H9 (cell line): ENCODE measurements around the gene NEXN. TPM values are rescaled to one million over a fixed set of nuclear protein-coding genes. Genes with fewer than 3 reads are reported as not detected.
A peak's percentile ranks its signal among the peaks of the same experiment; 100 is the strongest.
"Not testable (repeated sequence)": the region's sequence is repeated elsewhere in the genome, so short reads cannot be mapped to it uniquely, and the experiment has no call there.

Experiments
- DNase-seq: peaks from one replicate; pipeline ENCODE4 v3.0.0-alpha.2; 2017
- H2AFZ ChIP-seq: one replicate; pipeline ENCODE4 v1.6.1; 2013; ENCODE audit warnings: mild to moderate bottlenecking, low read length, control low read depth, moderate library complexity
- H2AK5ac ChIP-seq: 2 replicates; pipeline ENCODE4 v1.6.1; 2013; ENCODE audit warnings: low read length, control low read depth, mixed read lengths; ENCODE audit not compliant: insufficient read length
- H2BK120ac ChIP-seq: one replicate; pipeline ENCODE4 v1.6.1; 2013; ENCODE audit warnings: low read depth, mild to moderate bottlenecking, low read length, control low read depth, inconsistent platforms; ENCODE audit not compliant: poor library complexity, severe bottlenecking
- H2BK12ac ChIP-seq: 2 replicates; pipeline ENCODE4 v1.6.1; 2013; ENCODE audit warnings: low read length, control low read depth, mixed read lengths, low read depth; ENCODE audit not compliant: insufficient read length
- H2BK15ac ChIP-seq: 2 replicates; pipeline ENCODE4 v1.6.1; 2013; ENCODE audit warnings: low read depth, low read length, control low read depth
- H2BK20ac ChIP-seq: one replicate; pipeline ENCODE4 v1.6.1; 2013; ENCODE audit warnings: low read depth, mild to moderate bottlenecking, low read length, control low read depth, inconsistent platforms; ENCODE audit not compliant: poor library complexity, severe bottlenecking
- H2BK5ac ChIP-seq: 2 replicates; pipeline ENCODE4 v1.6.1; 2013; ENCODE audit warnings: low read length, control low read depth, mixed read lengths; ENCODE audit not compliant: insufficient read length
- H3K14ac ChIP-seq: 2 replicates; pipeline ENCODE4 v1.6.1; 2013; ENCODE audit warnings: low read length, control low read depth; ENCODE audit not compliant: insufficient read depth
- H3K18ac ChIP-seq: 2 replicates; pipeline ENCODE4 v1.6.1; 2013; ENCODE audit warnings: low read depth, mild to moderate bottlenecking, mixed read lengths, low read length, control low read depth; ENCODE audit not compliant: insufficient read length
- H3K23ac ChIP-seq: 2 replicates; pipeline ENCODE4 v1.6.1; 2013; ENCODE audit warnings: low read length, control low read depth, mixed read lengths, low read depth; ENCODE audit not compliant: insufficient read length
- H3K23me2 ChIP-seq: 2 replicates; pipeline ENCODE4 v1.6.1; 2013; ENCODE audit warnings: low read depth, mild to moderate bottlenecking, mixed read lengths, low read length, control low read depth; ENCODE audit not compliant: insufficient read length, poor library complexity, severe bottlenecking
- H3K27ac ChIP-seq: 2 replicates; pipeline ENCODE4 v1.5.1; 2013; ENCODE audit warnings: low read length, control low read depth, mixed read lengths, low read depth; ENCODE audit not compliant: insufficient read length
- H3K27me3 ChIP-seq: 2 replicates; pipeline ENCODE4 v1.6.1; 2013; ENCODE audit warnings: low read length, control low read depth, inconsistent platforms; ENCODE audit not compliant: insufficient read depth
- H3K4ac ChIP-seq: 2 replicates; pipeline ENCODE4 v1.6.1; 2013; ENCODE audit warnings: low read depth, mild to moderate bottlenecking, control low read depth, inconsistent platforms, low read length, moderate library complexity
- H3K4me1 ChIP-seq: 2 replicates; pipeline ENCODE4 v1.6.1; 2013; ENCODE audit warnings: low read length, control low read depth, inconsistent platforms; ENCODE audit not compliant: insufficient read depth
- H3K4me2 ChIP-seq: 2 replicates; pipeline ENCODE4 v1.6.1; 2013; ENCODE audit warnings: low read length, control low read depth, mixed read lengths; ENCODE audit not compliant: insufficient read length, insufficient read depth
- H3K56ac ChIP-seq: 2 replicates; pipeline ENCODE4 v1.6.1; 2013; ENCODE audit warnings: low read depth, mild to moderate bottlenecking, mixed read lengths, low read length, control low read depth; ENCODE audit not compliant: insufficient read length
- H3K79me1 ChIP-seq: 2 replicates; pipeline ENCODE4 v1.6.1; 2013; ENCODE audit warnings: low read depth, mild to moderate bottlenecking, moderate library complexity, low read length, control low read depth, inconsistent platforms; ENCODE audit not compliant: insufficient read depth, poor library complexity, severe bottlenecking
- H3K79me2 ChIP-seq: 2 replicates; pipeline ENCODE4 v1.6.1; 2013; ENCODE audit warnings: low read length, control low read depth, inconsistent platforms; ENCODE audit not compliant: insufficient read depth
- H3K9ac ChIP-seq: 2 replicates; pipeline ENCODE4 v1.6.1; 2013; ENCODE audit warnings: low read length, control low read depth, mixed read lengths; ENCODE audit not compliant: insufficient read length; ENCODE audit errors: extremely low read depth
- H3K9me3 ChIP-seq: one replicate; pipeline ENCODE4 v1.6.1; 2013; ENCODE audit warnings: low read depth, low read length, inconsistent platforms; ENCODE audit not compliant: control insufficient read depth
- H3T11ph ChIP-seq: one replicate; pipeline ENCODE4 v1.6.1; 2013; ENCODE audit warnings: mild to moderate bottlenecking, low read length, control low read depth, inconsistent platforms
- H4K20me1 ChIP-seq: one replicate; pipeline ENCODE4 v1.6.1; 2013; ENCODE audit not compliant: control insufficient read depth, insufficient read length, insufficient read depth
- H4K5ac ChIP-seq: 2 replicates; pipeline ENCODE4 v1.6.1; 2013; ENCODE audit warnings: low read depth, mild to moderate bottlenecking, mixed read lengths, low read length, control low read depth; ENCODE audit not compliant: insufficient read length
- H4K8ac ChIP-seq: replicated peaks from 2 replicates; pipeline ENCODE4 v1.6.1; 2013; ENCODE audit warnings: low read length, control low read depth, mixed read lengths, low read depth; ENCODE audit not compliant: insufficient read length
- H4K91ac ChIP-seq: 2 replicates; pipeline ENCODE4 v1.6.1; 2013; ENCODE audit warnings: low read depth, mild to moderate bottlenecking, moderate library complexity, mixed read lengths, low read length, control low read depth; ENCODE audit not compliant: insufficient read length
- H3K27ac Mint-ChIP-seq, 3 experiments: 2 replicates in 2 of 3; 3 replicates in 1 of 3; pipeline ENCODE4 v1.8.0; 2020 to 2021; ENCODE audit warnings: mixed read lengths in 3 of 3, mild to moderate bottlenecking in 1 of 3, moderate library complexity in 1 of 3
- H3K27me3 Mint-ChIP-seq: 2 replicates; pipeline ENCODE4 v1.8.0; 2021; ENCODE audit warnings: low read depth, mild to moderate bottlenecking, moderate library complexity, mixed read lengths
- H3K36me3 Mint-ChIP-seq, 3 experiments: 2 replicates in 2 of 3; 3 replicates in 1 of 3; pipeline ENCODE4 v1.8.0; 2020 to 2021; ENCODE audit warnings: low read depth in 3 of 3, mixed read lengths in 3 of 3; ENCODE audit not compliant: insufficient read depth in 1 of 3
- H3K4me1 Mint-ChIP-seq, 2 experiments: 2 replicates each; pipeline ENCODE4 v1.8.0; 2020; ENCODE audit warnings: mixed read lengths in 2 of 2
- H3K4me3 Mint-ChIP-seq, 2 experiments: 2 replicates in 1 of 2; 3 replicates in 1 of 2; pipeline ENCODE4 v1.8.0; 2020 to 2021; ENCODE audit warnings: mild to moderate bottlenecking in 2 of 2, mixed read lengths in 2 of 2, moderate library complexity in 1 of 2
- H3K9me3 Mint-ChIP-seq, 2 experiments: 2 replicates in 1 of 2; 3 replicates in 1 of 2; pipeline ENCODE4 v1.8.0; 2020; ENCODE audit warnings: mild to moderate bottlenecking in 2 of 2, mixed read lengths in 2 of 2, moderate library complexity in 1 of 2
- WGBS: extraction: QIAGEN DNeasy Blood & Tissue Kit; methylation state at CpG from one replicate; pipeline ENCODE4 v1.1.7; 2013; ENCODE audit warnings: missing lambda C conversion rate, low lambda C conversion rate, mixed read lengths; ENCODE audit not compliant: insufficient read length; ENCODE audit errors: extremely low coverage; 5-methylcytosine and 5-hydroxymethylcytosine counted together
- total RNA-seq: library from RNA; stranded (reverse); gene quantifications from 2 replicates; pipeline ENCODE4 v1.2.1, GENCODE V29; 2021
- TF ChIP-seq, protein P1 (sequence below): fragments of 200-600 bp; sonication (generic); conservative IDR thresholded peaks from 3 replicates; pipeline ENCODE4 v1.8.0; 2021; ENCODE audit warnings: antibody characterized with exemption, mild to moderate bottlenecking

The NEXN gene
- total RNA-seq, 1 experiment from 2014 or later: 3.2 TPM

DNA sequence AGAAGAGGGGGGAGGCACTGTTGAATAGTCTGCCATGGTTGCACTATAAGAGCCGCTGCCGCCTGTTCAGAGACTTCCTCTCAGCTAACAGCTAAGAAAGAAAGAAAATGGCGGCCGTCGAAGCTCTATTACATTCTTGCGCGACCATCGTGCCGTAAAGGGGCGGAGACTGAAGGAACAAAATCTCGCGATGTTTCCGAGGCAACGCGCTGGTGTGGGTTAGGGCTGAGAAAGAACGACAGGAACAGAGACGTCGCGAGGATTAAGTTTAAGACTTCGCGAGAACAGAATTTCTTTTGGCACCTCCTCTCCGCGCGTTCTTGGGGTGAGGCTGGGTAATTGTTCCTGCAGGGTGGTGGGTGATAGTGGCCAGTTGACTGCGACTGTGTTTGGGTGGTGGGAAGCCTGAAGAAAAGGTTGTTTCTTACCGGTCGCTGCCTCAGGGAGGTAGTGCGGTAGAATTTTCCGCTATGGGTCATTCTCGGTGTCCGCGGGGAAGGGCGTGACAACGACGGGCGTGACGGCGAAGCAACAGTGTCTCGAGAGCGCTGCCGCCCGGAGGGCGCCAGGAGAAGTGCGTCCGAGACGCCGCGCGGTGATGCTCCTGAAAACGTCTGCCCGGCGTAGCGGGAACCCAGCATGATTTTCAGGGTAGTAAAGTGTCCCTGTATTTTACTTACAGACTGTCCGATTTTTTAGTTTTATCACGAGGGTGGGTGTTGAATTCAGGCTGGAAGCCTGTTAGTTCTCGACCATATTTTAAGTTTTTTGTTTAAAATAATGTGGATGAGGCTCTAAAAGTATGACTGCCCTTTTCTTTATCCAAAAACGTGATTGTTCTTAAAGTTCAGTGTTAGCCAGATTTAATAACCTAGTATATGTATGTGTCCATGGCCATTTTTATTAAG, 90.8 kb downstream of the NEXN start, which contains the start of gene FUBP1:
Gene FUBP1 (minus strand): TSS at position 104 of the 908 bp plus-strand sequence. CDS start 68 bp downstream, at position 36.
- H2BK15ac ChIP-seq: 0 out of 2 replicates have a peak within 1 kb of the TSS, but pooled peaks have one; percentile 9
- peaks cover 15 to 22% (median 21%) of the 10 kb centered on the region in 3 experiments for H3K36me3 Mint-ChIP-seq

DNA sequence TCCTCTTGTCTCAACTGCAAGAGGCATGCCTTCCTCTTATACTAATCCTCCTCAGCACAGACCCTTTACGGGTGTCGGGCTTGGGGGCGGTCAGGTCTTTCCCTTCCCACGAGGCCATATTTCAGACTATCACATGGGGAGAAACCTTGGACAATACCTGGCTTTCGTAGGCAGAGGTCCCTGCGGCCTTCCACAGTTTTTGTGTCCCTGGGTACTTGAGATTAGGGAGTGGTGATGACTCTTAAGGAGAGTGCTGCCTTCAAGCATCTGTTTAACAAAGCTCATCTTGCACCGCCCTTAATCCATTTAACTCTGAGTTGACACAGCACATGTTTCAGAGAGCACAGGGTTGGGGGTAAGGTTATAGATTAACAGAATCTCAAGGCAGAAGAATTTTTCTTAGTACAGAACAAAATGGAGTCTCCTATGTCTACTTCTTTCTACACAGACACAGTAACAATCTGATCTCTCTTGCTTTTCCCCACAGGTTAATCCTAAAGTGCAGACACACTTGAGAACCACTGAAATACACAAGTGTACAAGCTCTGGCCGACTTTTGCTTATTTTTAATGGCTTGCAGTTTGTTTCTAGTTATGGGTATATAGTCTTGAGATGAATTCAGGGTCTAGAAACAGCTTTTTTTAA, 95.0 kb downstream of the NEXN start:
- H2AFZ ChIP-seq, H2BK5ac ChIP-seq, H2BK12ac ChIP-seq, H3K9me3 Mint-ChIP-seq, H3K27me3 ChIP-seq, H3T11ph ChIP-seq, H3K14ac ChIP-seq, H4K91ac ChIP-seq, H3K9me3 ChIP-seq, H3K27me3 Mint-ChIP-seq, H3K4me2 ChIP-seq, H2AK5ac ChIP-seq, H4K8ac ChIP-seq, H2BK120ac ChIP-seq, H3K56ac ChIP-seq, DNase-seq, H4K20me1 ChIP-seq, H3K23me2 ChIP-seq, H2BK20ac ChIP-seq, H4K5ac ChIP-seq, H2BK15ac ChIP-seq, H3K27ac ChIP-seq, H3K9ac ChIP-seq, H3K36me3 Mint-ChIP-seq, H3K4me1 ChIP-seq, H3K4me3 Mint-ChIP-seq, H3K18ac ChIP-seq, H3K23ac ChIP-seq, H3K79me1 ChIP-seq, H3K4ac ChIP-seq: not testable (repeated sequence)
- Mint-ChIP-seq H3K27ac (peak overlapping the region in 2 of 3 experiments; percentile 45 to 88; a peak in 3 of 7 replicates), H3K4me1 (peaks cover 45 to 47% of the 10 kb centered on the region in 2 experiments)
- whole genome bisulfite sequencing: no CpG with 5 or more reads among the region's 8 CpGs
- H3K79me2 ChIP-seq: peaks cover 17% of the 10 kb centered on the region; the same call in 1 of the 2 replicates

More for the DNA sequence above, 90.8 kb downstream of the NEXN start, which contains the start of gene FUBP1:
- Histone ChIP-seq H3K9ac (peak within 1 kb of the TSS; percentile 100), H3K4me1 (no peaks in the 10 kb centered on the region; the same call in 1 of the 2 replicates), H2BK5ac (peak within 1 kb of the TSS; percentile 95), H2AFZ (no peak within 1 kb of the TSS), H2BK12ac (no peak within 1 kb of the TSS), H3K9me3 (no peaks in the 10 kb centered on the region), H3K23ac (peak within 1 kb of the TSS; percentile 10), H4K5ac (peak within 1 kb of the TSS; percentile 99), H3K79me1 (no peaks in the 10 kb centered on the region), H4K8ac (peak within 1 kb of the TSS; percentile 99), H2BK20ac (no peak within 1 kb of the TSS), H3K14ac (peak within 1 kb of the TSS; percentile 99), H3K79me2 (peaks cover 49% of the 10 kb centered on the region; the same call in 1 of the 2 replicates), H3K27ac (peak within 1 kb of the TSS; percentile 87), H3K23me2 (peaks cover 6% of the 10 kb centered on the region), H3K18ac (peak within 1 kb of the TSS; percentile 100), H2BK120ac (peak within 1 kb of the TSS; percentile 96), H3K27me3 (no peaks in the 10 kb centered on the region), H3T11ph (peak within 1 kb of the TSS; percentile 92), H3K4me2 (peak within 1 kb of the TSS; percentile 86), H3K56ac (peak within 1 kb of the TSS; percentile 99), H2AK5ac (peak within 1 kb of the TSS; percentile 86), H4K91ac (peak within 1 kb of the TSS; percentile 97), H3K4ac (peak within 1 kb of the TSS; percentile 99; the same call in 1 of the 2 replicates), H4K20me1 (no peaks in the 10 kb centered on the region)
- Mint-ChIP-seq H3K27me3 (no peaks in the 10 kb centered on the region), H3K4me3 (no peak within 1 kb of the TSS), H3K27ac (no peak within 1 kb of the TSS), H3K9me3 (no peaks in the 10 kb centered on the region), H3K4me1 (peaks cover 48 to 51% of the 10 kb centered on the region in 2 experiments)
- WGBS: no CpG with 5 or more reads among the region's 57 CpGs
- TF ChIP-seq, protein P1, sequence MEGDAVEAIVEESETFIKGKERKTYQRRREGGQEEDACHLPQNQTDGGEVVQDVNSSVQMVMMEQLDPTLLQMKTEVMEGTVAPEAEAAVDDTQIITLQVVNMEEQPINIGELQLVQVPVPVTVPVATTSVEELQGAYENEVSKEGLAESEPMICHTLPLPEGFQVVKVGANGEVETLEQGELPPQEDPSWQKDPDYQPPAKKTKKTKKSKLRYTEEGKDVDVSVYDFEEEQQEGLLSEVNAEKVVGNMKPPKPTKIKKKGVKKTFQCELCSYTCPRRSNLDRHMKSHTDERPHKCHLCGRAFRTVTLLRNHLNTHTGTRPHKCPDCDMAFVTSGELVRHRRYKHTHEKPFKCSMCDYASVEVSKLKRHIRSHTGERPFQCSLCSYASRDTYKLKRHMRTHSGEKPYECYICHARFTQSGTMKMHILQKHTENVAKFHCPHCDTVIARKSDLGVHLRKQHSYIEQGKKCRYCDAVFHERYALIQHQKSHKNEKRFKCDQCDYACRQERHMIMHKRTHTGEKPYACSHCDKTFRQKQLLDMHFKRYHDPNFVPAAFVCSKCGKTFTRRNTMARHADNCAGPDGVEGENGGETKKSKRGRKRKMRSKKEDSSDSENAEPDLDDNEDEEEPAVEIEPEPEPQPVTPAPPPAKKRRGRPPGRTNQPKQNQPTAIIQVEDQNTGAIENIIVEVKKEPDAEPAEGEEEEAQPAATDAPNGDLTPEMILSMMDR: peak; percentile 66
- peak; percentile 97 for DNase-seq
